Measurements from ENCODE around the gene KCNIP1.

The KCNIP1 gene

DNA sequence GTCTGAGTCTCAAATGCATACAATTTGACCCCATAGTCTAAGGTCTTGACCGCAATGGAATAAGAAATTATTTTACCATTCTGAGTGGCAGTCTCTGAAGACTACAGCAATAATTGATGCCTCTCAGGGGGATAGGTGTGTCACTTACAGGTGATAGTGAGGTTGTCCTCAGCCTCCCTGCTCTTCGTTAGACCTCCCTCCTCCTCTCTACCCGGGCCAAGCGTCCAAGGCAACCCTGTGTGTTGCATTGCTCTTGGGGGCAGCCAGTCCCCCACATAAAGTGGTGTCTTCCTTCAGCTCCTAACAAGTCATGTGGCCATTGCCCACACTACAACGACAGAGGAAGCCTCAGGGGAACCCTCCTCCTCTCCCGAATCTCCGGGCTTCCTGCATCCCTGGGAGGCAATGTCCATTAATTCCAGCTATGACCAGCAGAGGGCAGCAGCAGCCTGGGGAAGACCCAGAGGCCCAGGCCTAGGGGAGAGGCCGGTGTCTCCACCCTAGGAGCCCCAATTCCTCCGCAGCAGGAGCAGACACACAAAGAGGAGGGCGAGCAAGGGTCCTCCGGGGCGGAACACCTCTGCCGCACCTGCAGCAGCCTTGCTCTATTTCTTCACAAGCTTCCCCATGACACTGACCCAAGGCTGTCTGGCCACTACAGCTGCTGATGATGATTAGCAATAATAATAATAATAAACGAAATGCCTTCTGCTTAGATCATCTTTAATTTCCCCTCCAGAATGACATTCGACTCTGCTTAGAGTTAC is 134.8 kb downstream of the KCNIP1 start:
- in situ Hi-C loops (cut with HindIII; ENCODE audit: low sequenced_read_pairs), result no loop called here

DNA sequence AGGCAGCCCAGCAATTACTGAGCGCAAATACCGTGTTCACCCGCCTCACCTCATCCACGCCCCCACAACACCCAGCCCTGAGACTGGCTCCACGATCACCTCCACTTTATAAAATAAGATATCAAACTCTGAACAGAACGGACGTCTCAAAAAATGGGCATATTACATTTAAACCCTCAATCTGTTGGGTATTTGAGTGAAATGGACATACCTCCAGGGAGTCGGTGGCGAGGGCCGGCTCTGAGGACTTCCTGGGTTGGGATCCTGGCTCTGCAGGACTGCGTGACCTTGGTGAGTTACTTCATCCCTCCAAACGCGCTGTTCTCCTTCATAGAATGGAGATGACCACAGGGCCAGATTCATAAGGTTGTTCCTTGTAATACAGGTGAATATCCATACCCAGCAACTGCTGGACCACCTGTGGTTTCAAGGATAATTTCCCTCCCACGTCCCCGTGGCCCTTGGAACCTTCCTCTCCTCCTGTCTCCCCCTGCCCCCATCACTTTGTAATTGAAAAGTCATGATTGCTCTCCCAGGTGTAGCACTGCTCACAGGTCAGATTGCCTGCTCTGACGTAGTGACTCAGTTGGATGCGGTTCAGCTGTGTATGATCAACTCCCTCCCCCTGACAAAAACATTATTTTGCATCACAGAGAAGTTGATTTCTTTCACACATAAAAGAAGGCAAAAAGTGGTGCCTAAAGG is 135.6 kb downstream of the KCNIP1 start:
- in situ Hi-C loops (cut with HindIII; ENCODE audit: low sequenced_read_pairs), result no loop called here

GRCh38 chr5:170640731-170641588 is 137.1 kb downstream of the KCNIP1 start:
- in situ Hi-C loops (cut with HindIII; ENCODE audit: low sequenced_read_pairs), result no loop called here

GRCh38 chr5:170641589-170642031 is 137.8 kb downstream of the KCNIP1 start:
- in situ Hi-C loops (cut with HindIII; ENCODE audit: low sequenced_read_pairs), result no loop called here

DNA sequence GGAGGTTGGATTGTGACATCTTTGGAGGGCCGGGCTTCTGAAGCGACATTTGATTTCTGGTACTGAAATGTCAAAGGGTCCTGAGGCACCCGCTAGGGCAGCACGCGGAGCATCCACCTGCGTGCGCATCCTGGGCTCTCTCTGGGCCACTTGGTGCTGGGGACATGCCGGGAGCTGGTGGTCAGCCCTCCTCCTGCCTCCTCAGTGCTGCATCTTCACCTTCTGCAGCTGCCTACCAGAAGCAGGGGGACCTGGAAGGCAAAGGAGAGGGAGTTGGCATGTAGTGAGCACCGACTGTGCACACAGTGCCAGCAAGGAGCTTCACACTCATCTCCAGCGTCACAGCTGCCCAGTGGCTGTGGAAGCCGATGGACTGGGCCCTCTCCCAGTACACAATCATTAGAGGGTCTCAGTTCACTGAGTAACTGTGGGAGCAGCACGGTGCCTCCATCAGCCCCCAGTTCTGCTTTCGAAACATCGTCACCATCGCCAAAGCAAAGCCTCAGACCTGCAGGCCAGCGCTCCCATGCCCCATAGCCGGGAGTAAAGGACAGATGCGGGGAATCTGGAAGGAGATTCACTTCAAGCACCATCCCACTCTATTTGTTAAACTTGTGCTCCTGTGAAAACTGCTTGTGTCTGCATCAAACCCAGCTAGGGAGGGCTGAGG is 138.4 kb downstream of the KCNIP1 start:
- in situ Hi-C loops (cut with HindIII; ENCODE audit: low sequenced_read_pairs), result no loop called here

GRCh38 chr5:170642776-170643436 is 139.1 kb downstream of the KCNIP1 start:
- in situ Hi-C loops (cut with HindIII; ENCODE audit: low sequenced_read_pairs), result no loop called here

- in situ Hi-C loops (cut with HindIII; ENCODE audit: low sequenced_read_pairs), result no loop called here
These were observed 139.8 kb downstream of the KCNIP1 start for GRCh38 chr5:170643591-170643990.

DNA sequence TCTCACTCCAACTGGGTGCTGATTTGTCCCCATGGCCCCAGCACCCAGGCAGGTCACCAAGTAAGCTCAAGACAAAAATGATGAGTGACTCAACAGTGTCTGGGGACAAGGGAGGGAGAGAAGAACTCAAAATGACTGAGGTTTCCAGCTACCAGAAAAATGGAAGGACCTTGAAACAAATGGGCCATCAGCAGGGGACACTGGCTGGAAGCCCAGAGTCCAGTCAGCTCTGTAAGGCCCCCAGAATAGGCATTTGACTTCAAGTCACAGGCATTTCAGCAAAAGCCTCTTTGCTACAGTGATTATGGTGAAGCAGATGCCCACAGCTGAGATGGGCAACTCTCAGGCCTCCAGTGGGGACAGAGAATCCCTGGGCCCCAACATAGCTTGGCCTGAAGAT is 140.7 kb downstream of the KCNIP1 start:
- in situ Hi-C loops (cut with HindIII; ENCODE audit: low sequenced_read_pairs), result no loop called here

DNA sequence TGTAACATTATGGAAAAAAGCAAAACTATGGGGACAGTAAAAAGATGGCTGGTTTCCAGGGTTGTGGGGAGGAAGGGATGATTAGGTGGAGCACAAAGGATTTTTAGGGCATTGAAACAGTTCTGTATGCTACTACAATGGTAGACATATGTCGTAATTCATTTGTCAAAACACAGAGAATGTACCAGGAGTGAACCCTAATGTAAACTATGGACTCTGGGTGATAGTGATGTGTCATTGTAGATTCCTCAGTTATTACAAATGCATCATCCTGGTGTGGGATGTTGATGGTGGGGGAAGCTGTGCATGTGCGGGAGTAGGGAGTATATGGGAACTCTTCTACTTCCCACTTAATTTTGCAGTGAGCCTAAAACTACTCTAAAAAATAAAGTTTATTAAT is 144.7 kb downstream of the KCNIP1 start:
- in situ Hi-C loops (cut with HindIII; ENCODE audit: low sequenced_read_pairs), result no loop called here

DNA sequence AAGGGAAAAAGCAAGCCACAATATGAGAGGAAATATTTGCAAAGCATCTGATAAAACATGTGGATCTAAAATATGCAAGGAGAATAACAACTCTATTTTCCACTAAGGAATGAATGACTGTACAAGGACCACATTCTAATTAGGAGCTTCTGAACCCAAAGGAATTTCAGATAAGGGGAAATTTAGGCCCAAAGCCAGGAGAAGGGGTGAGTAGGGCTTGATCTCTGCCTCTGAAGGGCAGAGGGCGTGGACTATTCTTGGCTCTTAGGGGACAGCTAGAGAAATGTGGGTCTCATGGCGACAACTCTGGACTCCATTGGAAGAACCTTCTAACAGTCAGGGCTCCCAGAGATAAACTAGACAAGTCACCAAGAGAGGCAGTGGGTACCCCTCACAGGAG is 147.0 kb downstream of the KCNIP1 start:
- in situ Hi-C loops (cut with HindIII; ENCODE audit: low sequenced_read_pairs), result no loop called here

- in situ Hi-C loops (cut with HindIII; ENCODE audit: low sequenced_read_pairs), result no loop called here
These were observed 147.9 kb downstream of the KCNIP1 start for GRCh38 chr5:170651604-170652277.

DNA sequence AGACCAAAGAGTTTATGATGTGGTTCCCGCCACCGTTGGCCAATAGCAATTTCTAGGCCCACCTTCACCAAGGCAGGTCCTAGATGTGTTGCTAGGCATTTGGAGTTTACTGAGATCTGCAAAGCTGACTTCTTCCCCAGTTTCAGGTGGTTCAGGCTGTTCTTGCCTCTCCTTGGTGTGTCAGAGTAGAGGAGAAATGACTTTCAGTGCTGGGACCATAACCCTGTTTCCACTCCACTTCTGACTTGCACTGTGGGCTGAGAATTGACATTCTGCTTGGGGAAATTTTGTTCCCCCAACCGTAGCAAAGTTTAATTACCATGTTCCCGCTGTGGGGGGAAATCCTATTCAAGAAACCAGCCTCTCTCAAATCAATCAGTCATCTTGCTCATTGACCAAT is 151.7 kb downstream of the KCNIP1 start:
- in situ Hi-C loops (cut with HindIII; ENCODE audit: low sequenced_read_pairs), result no loop called here

- in situ Hi-C loops (cut with HindIII; ENCODE audit: low sequenced_read_pairs), result no loop called here
These were observed 152.1 kb downstream of the KCNIP1 start for GRCh38 chr5:170655920-170656319.

DNA sequence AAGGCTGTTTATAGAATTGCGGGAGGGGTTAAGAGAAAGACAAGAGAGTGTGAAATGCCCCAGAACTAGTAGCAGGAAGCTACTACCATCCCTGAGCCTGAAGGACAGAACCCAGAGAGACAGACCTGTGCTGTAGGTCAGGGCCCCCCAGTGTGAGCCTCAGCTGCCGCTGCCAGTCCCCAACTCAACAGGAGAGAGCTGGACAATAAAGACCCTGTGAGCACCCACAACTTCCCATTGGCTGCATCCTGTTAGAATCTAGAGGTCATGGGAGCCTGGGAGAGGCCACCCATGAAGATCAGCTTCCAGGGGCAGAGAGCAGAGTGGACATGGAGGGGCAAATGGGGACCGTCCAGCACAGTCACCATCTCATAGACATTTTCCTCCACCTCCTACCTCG is 152.5 kb downstream of the KCNIP1 start:
- in situ Hi-C loops (cut with HindIII; ENCODE audit: low sequenced_read_pairs), result no loop called here

DNA sequence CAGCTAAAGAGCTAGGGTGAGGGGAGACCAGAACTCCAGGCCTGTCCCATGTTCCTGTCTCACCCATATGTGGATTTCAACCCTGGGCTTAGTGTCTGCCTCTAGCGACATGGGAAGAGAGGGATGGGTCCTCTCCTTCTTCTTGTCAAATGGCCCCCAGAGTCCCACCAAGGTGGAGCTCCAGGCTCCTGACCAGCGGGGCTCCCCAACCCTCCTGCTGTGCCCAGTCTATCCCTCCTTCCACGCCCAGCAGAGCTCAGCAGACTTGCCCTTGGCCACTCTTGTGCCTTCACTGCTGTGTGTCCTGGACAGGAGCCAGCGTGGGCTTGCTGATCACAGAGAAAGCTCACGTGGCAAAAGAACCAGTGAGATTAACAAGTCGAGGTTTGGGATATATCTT is 156.7 kb downstream of the KCNIP1 start:
- in situ Hi-C loops (cut with HindIII; ENCODE audit: low sequenced_read_pairs), result no loop called here

- in situ Hi-C loops (cut with HindIII; ENCODE audit: low sequenced_read_pairs), result no loop called here
These were observed 159.1 kb downstream of the KCNIP1 start for GRCh38 chr5:170662966-170663365.

- in situ Hi-C loops (cut with HindIII; ENCODE audit: low sequenced_read_pairs), result no loop called here
These were observed 175.0 kb downstream of the KCNIP1 start for GRCh38 chr5:170678811-170679210.

- in situ Hi-C loops (cut with HindIII; ENCODE audit: low sequenced_read_pairs), result no loop called here
These were observed 177.2 kb downstream of the KCNIP1 start for GRCh38 chr5:170681013-170681433.

DNA sequence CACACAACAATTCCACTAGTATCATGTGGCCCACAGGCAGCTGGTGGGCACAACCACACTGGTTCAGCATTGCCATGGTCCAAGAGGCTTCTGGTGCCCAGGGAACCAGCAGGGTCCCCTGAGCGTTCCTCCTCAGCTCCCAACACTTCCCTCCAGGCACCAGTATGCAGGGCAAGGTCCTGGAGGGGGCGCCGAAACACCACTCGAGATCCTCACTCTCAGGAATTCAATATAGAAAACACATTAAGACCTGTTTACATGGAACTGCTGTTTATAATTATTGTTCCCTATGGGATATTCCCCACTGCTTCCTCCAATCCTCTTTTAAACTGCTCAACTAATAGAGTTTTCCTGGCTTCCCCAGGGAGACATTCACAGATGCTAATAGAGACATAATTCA is 187.8 kb downstream of the KCNIP1 start:
- in situ Hi-C loops (cut with HindIII; ENCODE audit: low sequenced_read_pairs), result no loop called here

GRCh38 chr5:170693701-170694100 is 189.9 kb downstream of the KCNIP1 start:
- in situ Hi-C loops (cut with HindIII; ENCODE audit: low sequenced_read_pairs), result no loop called here

All from DLD1 (cell line).